ENCODE data around the gene TSPAN18. TPM values are rescaled to one million over a fixed set of nuclear protein-coding genes. Genes with fewer than 3 reads are reported as not detected.

The TSPAN18 gene
- total RNA-seq, 4 donors from 2014 or later, result 31.1 to 74.6 (median 34.7) TPM

DNA sequence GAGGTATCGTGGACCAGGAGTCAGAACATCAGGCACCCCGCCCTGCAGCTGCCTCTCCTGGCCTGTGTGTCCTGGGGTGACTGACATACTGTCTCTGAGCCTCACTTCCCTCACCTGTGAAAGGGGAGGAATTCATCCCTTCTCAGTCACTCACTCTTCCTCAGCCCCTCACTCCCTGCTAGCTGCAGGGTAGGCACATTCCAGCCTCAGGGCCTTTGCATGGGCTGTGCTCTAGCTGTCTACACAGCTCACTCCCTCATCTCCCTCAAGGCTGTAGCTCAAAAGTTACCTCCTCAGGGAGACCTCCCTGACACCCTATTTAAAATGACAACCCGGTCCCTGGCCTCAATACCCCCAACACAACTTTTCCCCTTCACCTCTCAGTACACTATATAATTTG, 221.4 kb downstream of the TSPAN18 start:
- no peaks in the 10 kb centered on the region for H3K36me3 ChIP-seq
- H3K4me3 ChIP-seq, result no peak overlapping the region
- H3K27me3 ChIP-seq, result no peaks in the 10 kb centered on the region
- TF ChIP-seq, protein P1, sequence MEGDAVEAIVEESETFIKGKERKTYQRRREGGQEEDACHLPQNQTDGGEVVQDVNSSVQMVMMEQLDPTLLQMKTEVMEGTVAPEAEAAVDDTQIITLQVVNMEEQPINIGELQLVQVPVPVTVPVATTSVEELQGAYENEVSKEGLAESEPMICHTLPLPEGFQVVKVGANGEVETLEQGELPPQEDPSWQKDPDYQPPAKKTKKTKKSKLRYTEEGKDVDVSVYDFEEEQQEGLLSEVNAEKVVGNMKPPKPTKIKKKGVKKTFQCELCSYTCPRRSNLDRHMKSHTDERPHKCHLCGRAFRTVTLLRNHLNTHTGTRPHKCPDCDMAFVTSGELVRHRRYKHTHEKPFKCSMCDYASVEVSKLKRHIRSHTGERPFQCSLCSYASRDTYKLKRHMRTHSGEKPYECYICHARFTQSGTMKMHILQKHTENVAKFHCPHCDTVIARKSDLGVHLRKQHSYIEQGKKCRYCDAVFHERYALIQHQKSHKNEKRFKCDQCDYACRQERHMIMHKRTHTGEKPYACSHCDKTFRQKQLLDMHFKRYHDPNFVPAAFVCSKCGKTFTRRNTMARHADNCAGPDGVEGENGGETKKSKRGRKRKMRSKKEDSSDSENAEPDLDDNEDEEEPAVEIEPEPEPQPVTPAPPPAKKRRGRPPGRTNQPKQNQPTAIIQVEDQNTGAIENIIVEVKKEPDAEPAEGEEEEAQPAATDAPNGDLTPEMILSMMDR (IDR thresholded peaks at IDR 0.05), result no peak
- no peak for TF ChIP-seq POLR2AphosphoS5 (IDR thresholded peaks at IDR 0.05)
- TF ChIP-seq POLR2A (IDR thresholded peaks at IDR 0.05), result no peak
- TF ChIP-seq EP300 (IDR thresholded peaks at IDR 0.05), result no peak
- peaks cover 0 to 79% (median 6%) of the 10 kb centered on the region in 3 donors for H3K4me1 ChIP-seq
- no peak for ATAC-seq
- H3K27ac ChIP-seq, result peak overlapping the region in 2 of 4 donors; percentile 20 to 81
- 100% methylated on average over 1 to 2 of the region's 3 CpGs for WGBS, 2 donors (ENCODE audit: low coverage in 1 of 2)
- H3K9me3 ChIP-seq, result no peaks in the 10 kb centered on the region

DNA sequence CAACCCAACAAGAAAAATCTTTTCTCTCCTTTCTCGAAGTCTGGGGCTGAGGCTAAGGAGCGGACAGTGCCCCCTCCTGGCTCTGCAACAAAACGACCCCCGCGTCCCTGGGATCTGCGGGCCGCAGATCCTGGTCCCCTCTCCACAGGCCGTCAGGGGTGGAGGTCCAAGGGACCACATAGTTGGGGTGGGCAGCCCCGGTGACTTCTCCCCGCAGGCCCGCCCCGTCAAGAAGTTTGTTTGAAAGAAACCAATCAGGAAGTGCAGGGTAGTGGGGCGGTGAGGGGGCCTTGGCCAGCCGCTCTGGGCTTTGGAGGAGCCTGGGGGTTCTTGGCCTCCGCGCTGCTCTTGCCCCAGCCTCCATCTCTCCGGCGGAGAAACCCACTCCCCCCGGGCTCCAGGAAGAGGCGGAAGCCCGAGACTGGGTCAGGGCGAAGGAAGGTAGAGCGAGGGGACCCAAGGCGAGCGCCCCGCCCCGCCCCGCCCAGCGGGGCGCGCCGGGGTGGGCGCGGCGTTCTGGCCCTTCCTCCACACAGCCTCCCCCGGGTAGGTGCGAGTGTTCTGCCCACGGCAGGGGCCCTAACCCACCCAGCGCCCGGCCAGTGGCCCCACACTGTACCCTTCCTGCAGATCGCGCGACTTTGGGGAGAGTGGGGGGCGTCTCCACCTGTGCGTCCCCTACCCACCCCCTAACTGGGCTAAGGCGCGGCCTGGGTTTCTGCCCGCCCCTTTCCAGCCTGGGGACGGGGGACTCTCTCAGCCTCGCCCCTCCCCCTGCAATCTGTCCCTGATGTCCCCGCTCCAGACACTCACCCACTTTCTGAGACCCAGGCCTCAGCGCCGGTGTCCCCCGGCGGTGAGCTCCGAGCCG, 222.6 kb downstream of the TSPAN18 start:
- Histone ChIP-seq H3K36me3 (no peaks in the 10 kb centered on the region), H3K27ac (peak overlapping the region; percentile 0 to 81 (median 70)), H3K9me3 (no peaks in the 10 kb centered on the region), H3K4me1 (peaks cover 0 to 73% (median 6%) of the 10 kb centered on the region in 3 donors), H3K4me3 (peak overlapping the region; percentile 57 to 93), H3K27me3 (no peaks in the 10 kb centered on the region)
- no CpG with 5 or more reads among the region's 57 CpGs for WGBS, 2 donors (ENCODE audit: low coverage in 1 of 2)
- peak; percentile 6 for ATAC-seq
- TF ChIP-seq POLR2AphosphoS5 (IDR thresholded peaks at IDR 0.05), result no peak
- TF ChIP-seq, protein P1 (IDR thresholded peaks at IDR 0.05), result peak in 3 of 4 experiments; percentile 18 to 62 (median 47)
- TF ChIP-seq POLR2A (IDR thresholded peaks at IDR 0.05), result no peak

DNA sequence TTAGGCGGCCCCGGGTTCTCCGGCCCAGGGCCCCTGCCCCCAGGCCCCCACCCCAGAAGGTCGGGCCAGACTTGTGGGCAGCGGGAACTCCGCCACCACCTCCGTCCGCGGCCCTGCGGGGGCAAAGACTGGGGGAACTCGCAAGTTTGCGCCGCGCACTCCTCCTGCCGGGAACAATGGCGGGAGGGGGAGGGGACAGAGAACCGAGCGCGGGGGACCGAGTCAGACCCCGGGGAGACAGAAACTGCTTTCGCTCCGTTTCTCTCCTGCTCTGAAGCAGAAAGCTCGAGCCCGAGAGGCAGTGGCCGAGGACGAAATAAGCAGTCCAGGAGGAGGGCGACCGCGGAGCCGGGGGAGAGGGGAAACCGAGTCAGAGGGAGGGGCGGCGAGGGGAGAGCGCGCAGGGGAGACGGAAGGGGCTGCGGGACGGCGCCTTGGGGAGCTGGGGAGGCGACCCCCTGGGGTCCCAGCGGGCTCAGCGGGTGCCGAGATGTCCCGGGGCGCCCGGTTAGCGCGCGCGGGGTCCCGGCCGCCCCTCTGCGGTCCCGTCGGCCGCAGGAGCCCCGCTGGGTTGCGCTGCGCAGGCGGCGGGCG, 223.4 kb downstream of the TSPAN18 start:
- no peaks in the 10 kb centered on the region for H3K9me3 ChIP-seq
- TF ChIP-seq POLR2AphosphoS5 (IDR thresholded peaks at IDR 0.05), result no peak
- no peak for TF ChIP-seq EP300 (IDR thresholded peaks at IDR 0.05)
- no peak for TF ChIP-seq POLR2A (IDR thresholded peaks at IDR 0.05)
- TF ChIP-seq, protein P1 (IDR thresholded peaks at IDR 0.05), result no peak
- peaks cover 0 to 73% (median 4%) of the 10 kb centered on the region in 3 donors for H3K4me1 ChIP-seq
- H3K4me3 ChIP-seq, result peak overlapping the region; percentile 57 to 93
- H3K27me3 ChIP-seq, result no peaks in the 10 kb centered on the region
- H3K27ac ChIP-seq, result peak overlapping the region; percentile 0 to 81 (median 70)
- WGBS, 2 donors (ENCODE audit: low coverage in 1 of 2), result no CpG with 5 or more reads among the region's 63 CpGs
- no peaks in the 10 kb centered on the region for H3K36me3 ChIP-seq
- no peak for ATAC-seq

DNA sequence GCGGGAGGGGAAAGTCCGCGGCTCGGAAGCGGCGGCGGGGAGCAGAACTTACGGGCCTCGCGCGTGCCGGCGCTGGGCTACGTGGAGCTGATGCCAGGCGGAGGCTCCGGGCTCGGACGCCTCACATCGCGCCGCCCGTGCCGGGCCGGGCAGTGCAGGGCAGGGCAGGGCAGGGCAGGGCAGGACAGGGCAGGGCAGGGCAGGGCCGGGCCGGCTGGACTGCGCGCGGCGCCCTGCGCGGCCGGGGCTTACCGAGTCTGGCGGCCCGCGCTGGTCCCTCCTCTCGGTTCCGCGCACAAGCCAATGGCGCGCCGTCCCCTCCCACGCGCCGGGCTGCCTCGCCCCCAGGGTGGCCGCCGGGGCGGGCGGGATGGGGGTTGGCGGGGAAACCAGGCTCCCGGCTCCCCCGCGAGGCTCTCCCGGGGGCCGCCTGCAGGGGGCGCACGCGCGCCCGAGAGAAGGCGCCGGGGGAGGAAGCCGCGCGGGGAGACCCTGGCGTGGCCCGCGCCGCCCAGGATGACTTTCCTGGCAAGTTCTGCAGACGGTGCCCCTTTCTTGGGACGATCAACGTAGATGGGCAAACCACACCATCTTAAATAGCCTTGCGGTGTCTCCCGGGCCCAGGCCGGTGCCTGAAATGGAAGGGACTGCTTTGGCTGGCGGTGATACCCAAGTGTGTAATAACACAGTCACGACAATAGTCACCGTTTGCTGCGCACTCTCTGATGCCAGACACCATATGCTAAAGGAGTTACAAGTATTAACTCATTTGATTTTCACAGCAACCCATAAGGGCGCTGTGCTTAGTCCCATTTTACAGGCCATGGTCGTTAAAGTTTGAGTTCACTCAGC, 224.1 kb downstream of the TSPAN18 start, which contains the start of gene TP53I11:
TP53I11 (minus strand) TSS at position 259 of the 852 bp plus-strand sequence. CDS start 12,548 bp downstream, outside the sequence.
- H3K27me3 ChIP-seq, result peaks cover 3% of the 10 kb centered on the region
- no peaks in the 10 kb centered on the region for H3K36me3 ChIP-seq
- no peaks in the 10 kb centered on the region for H3K9me3 ChIP-seq
- H3K27ac ChIP-seq, result peak within 1 kb of the TSS; percentile 0 to 81 (median 70)
- peak; percentile 79 for TF ChIP-seq POLR2A (IDR thresholded peaks at IDR 0.05)
- TF ChIP-seq, protein P1 (IDR thresholded peaks at IDR 0.05), result peak in 3 of 4 experiments; percentile 29 to 91 (median 60)
- no peak for TF ChIP-seq EP300 (IDR thresholded peaks at IDR 0.05)
- peak; percentile 51 for TF ChIP-seq POLR2AphosphoS5 (IDR thresholded peaks at IDR 0.05)
- peak within 1 kb of the TSS; percentile 57 to 93 for H3K4me3 ChIP-seq
- peak; percentile 80 for ATAC-seq
- WGBS, 2 donors (ENCODE audit: low coverage in 1 of 2), result 41 to 70% methylated on average over 2 to 6 of the region's 83 CpGs
- H3K4me1 ChIP-seq, result peaks cover 0 to 73% (median 0%) of the 10 kb centered on the region in 3 donors

All from gastroesophageal sphincter (tissue), 4 donors.